NT2/D1 (cell line): Measurements from ENCODE around the gene PRKN.

Source experiments
- DNase-seq: peaks from one replicate; pipeline ENCODE4 v3.0.0-alpha.2; 2011; ENCODE audit warnings: low read depth, low spot score
- H3K27me3 ChIP-seq: 2 replicates; pipeline ENCODE4 v1.6.0; 2011; ENCODE audit warnings: mild to moderate bottlenecking; ENCODE audit not compliant: insufficient read length, insufficient read depth
- H3K36me3 ChIP-seq: 2 replicates; pipeline ENCODE4 v1.6.1; 2011; ENCODE audit warnings: mild to moderate bottlenecking, low read length, mixed read lengths; ENCODE audit not compliant: insufficient read depth, insufficient read length
- H3K4me1 ChIP-seq: 2 replicates; pipeline ENCODE4 v1.5.1; 2011; ENCODE audit not compliant: insufficient read depth, insufficient read length
- H3K4me3 ChIP-seq: 2 replicates; pipeline ENCODE4 v1.5.1; 2011; ENCODE audit warnings: low read depth; ENCODE audit not compliant: insufficient read length
- H3K9ac ChIP-seq: 2 replicates; pipeline ENCODE4 v1.6.0; 2011; ENCODE audit warnings: low read depth; ENCODE audit not compliant: insufficient read length
- H3K9me3 ChIP-seq: 2 replicates; pipeline ENCODE4 v1.5.1; 2011; ENCODE audit warnings: mild to moderate bottlenecking, low read length; ENCODE audit not compliant: insufficient read depth
- SUZ12 ChIP-seq: IDR thresholded peaks from 2 replicates; pipeline ENCODE4 v1.6.1; 2011; ENCODE audit not compliant: insufficient read length, insufficient read depth; ENCODE audit errors: extremely low read depth
- YY1 ChIP-seq: IDR thresholded peaks from 2 replicates; pipeline ENCODE4 v1.6.1; 2011; ENCODE audit not compliant: insufficient read length, insufficient read depth
- ZNF274 ChIP-seq: IDR thresholded peaks from 2 replicates; pipeline ENCODE4 v1.6.1; 2011; ENCODE audit warnings: mild to moderate bottlenecking, low read depth, low read length

The PRKN gene

GRCh38 chr6:161954699-161955276 lies 772.8 kb downstream of the PRKN start:
- H3K27me3 ChIP-seq = peaks cover 17% of the 10 kb centered on the region

GRCh38 chr6:161954077-161954476 lies 773.5 kb downstream of the PRKN start:
- no peak overlapping the region for H3K9ac ChIP-seq
- H3K4me3 ChIP-seq = no peak overlapping the region
- TF ChIP-seq YY1 (no peak), SUZ12 (no peak), ZNF274 (no peak)
- H3K36me3 ChIP-seq = no peaks in the 10 kb centered on the region
- DNase-seq = no peak
- H3K4me1 ChIP-seq = no peaks in the 10 kb centered on the region
- no peaks in the 10 kb centered on the region for H3K9me3 ChIP-seq
- peaks cover 22% of the 10 kb centered on the region for H3K27me3 ChIP-seq

More at GRCh38 chr6:161954699-161955276, 772.8 kb downstream of the PRKN start:
- no peak for DNase-seq
- Histone ChIP-seq H3K4me1 (no peaks in the 10 kb centered on the region), H3K9ac (no peak overlapping the region), H3K9me3 (no peaks in the 10 kb centered on the region), H3K36me3 (no peaks in the 10 kb centered on the region), H3K4me3 (no peak overlapping the region)
- TF ChIP-seq SUZ12 (no peak), ZNF274 (no peak), YY1 (no peak)

- TF ChIP-seq SUZ12 (no peak), ZNF274 (no peak), YY1 (no peak)
- Histone ChIP-seq H3K9ac (no peak overlapping the region), H3K36me3 (no peaks in the 10 kb centered on the region), H3K27me3 (peaks cover 32% of the 10 kb centered on the region), H3K4me3 (no peak overlapping the region), H3K4me1 (no peaks in the 10 kb centered on the region), H3K9me3 (no peaks in the 10 kb centered on the region)
- peak; percentile 2 for DNase-seq
Measured at GRCh38 chr6:161951126-161951525, 776.4 kb downstream of the PRKN start.

GRCh38 chr6:161949531-161949930 lies 778.0 kb downstream of the PRKN start:
- no peak overlapping the region for H3K9ac ChIP-seq
- no peak overlapping the region for H3K4me3 ChIP-seq
- no peak for TF ChIP-seq ZNF274
- no peak for TF ChIP-seq SUZ12
- no peak for TF ChIP-seq YY1
- no peaks in the 10 kb centered on the region for H3K9me3 ChIP-seq
- H3K27me3 ChIP-seq = peaks cover 32% of the 10 kb centered on the region
- DNase-seq = no peak
- no peaks in the 10 kb centered on the region for H3K36me3 ChIP-seq
- H3K4me1 ChIP-seq = no peaks in the 10 kb centered on the region

- no peaks in the 10 kb centered on the region; the same call in 1 of the 2 replicates for H3K9me3 ChIP-seq
- no peak overlapping the region for H3K9ac ChIP-seq
- H3K36me3 ChIP-seq = no peaks in the 10 kb centered on the region
- no peak overlapping the region for H3K4me3 ChIP-seq
- TF ChIP-seq ZNF274 (no peak), SUZ12 (no peak), YY1 (no peak)
- H3K4me1 ChIP-seq = no peaks in the 10 kb centered on the region
- DNase-seq = no peak
- H3K27me3 ChIP-seq = peaks cover 25% of the 10 kb centered on the region
Measured at GRCh38 chr6:161948462-161948861, 779.1 kb downstream of the PRKN start.

- no peaks in the 10 kb centered on the region; the same call in 1 of the 2 replicates for H3K9me3 ChIP-seq
- no peaks in the 10 kb centered on the region for H3K4me1 ChIP-seq
- H3K4me3 ChIP-seq = no peak overlapping the region
- peaks cover 24% of the 10 kb centered on the region for H3K27me3 ChIP-seq
- no peaks in the 10 kb centered on the region for H3K36me3 ChIP-seq
- H3K9ac ChIP-seq = no peak overlapping the region
- DNase-seq = no peak
- TF ChIP-seq YY1 = no peak
- no peak for TF ChIP-seq ZNF274
- TF ChIP-seq SUZ12 = no peak
Measured at GRCh38 chr6:161947371-161947770, 780.2 kb downstream of the PRKN start.

- Histone ChIP-seq H3K36me3 (no peaks in the 10 kb centered on the region), H3K9me3 (no peaks in the 10 kb centered on the region; the same call in 1 of the 2 replicates), H3K27me3 (peaks cover 18% of the 10 kb centered on the region), H3K9ac (no peak overlapping the region), H3K4me1 (no peaks in the 10 kb centered on the region), H3K4me3 (no peak overlapping the region)
- DNase-seq = no peak
- no peak for TF ChIP-seq SUZ12
- no peak for TF ChIP-seq ZNF274
- TF ChIP-seq YY1 = no peak
Measured at GRCh38 chr6:161946461-161946860, 781.1 kb downstream of the PRKN start.

- no peaks in the 10 kb centered on the region for H3K36me3 ChIP-seq
- peaks cover 5% of the 10 kb centered on the region for H3K27me3 ChIP-seq
- no peak overlapping the region for H3K9ac ChIP-seq
- TF ChIP-seq YY1 = no peak
- TF ChIP-seq ZNF274 = no peak
- TF ChIP-seq SUZ12 = no peak
- H3K4me1 ChIP-seq = no peaks in the 10 kb centered on the region
- DNase-seq = no peak
- H3K4me3 ChIP-seq = no peak overlapping the region
- H3K9me3 ChIP-seq = no peaks in the 10 kb centered on the region; the same call in 1 of the 2 replicates
Measured at GRCh38 chr6:161943561-161943960, 784.0 kb downstream of the PRKN start.
